ENCODE measurements around the gene PGLYRP1.

The PGLYRP1 gene

GRCh38 chr19:46031781-46032596, 9.1 kb upstream of the PGLYRP1 start:
- no peak for DNase-seq

- DNase-seq, result no peak
Measured at GRCh38 chr19:46030812-46031550, 8.1 kb upstream of the PGLYRP1 start.

- DNase-seq, result no peak
Measured at GRCh38 chr19:46025835-46026234, 3.0 kb upstream of the PGLYRP1 start.

GRCh38 chr19:46023311-46023779, 492 bp upstream of the PGLYRP1 start:
- no peak for DNase-seq

GRCh38 chr19:46022061-46022430, 807 bp downstream of the PGLYRP1 start:
- no peak for DNase-seq

GRCh38 chr19:46021531-46022041, 1.3 kb downstream of the PGLYRP1 start:
- no peak for DNase-seq

- no peak for DNase-seq
Measured at GRCh38 chr19:46020819-46021125, 2.1 kb downstream of the PGLYRP1 start.

GRCh38 chr19:46019270-46019669, 3.6 kb downstream of the PGLYRP1 start:
- DNase-seq, result no peak

- DNase-seq, result no peak
Measured at GRCh38 chr19:46018729-46019251, 4.1 kb downstream of the PGLYRP1 start.

- DNase-seq, result no peak
Measured at GRCh38 chr19:46017874-46018675, 4.8 kb downstream of the PGLYRP1 start.

GRCh38 chr19:46017095-46017429, 5.8 kb downstream of the PGLYRP1 start:
- DNase-seq, result no peak

- DNase-seq, result no peak
Measured at GRCh38 chr19:46016426-46017094, 6.3 kb downstream of the PGLYRP1 start.

- DNase-seq, result no peak
Measured at GRCh38 chr19:46015687-46016425, 7.0 kb downstream of the PGLYRP1 start.

- DNase-seq, result no peak
Measured at GRCh38 chr19:46014941-46015686, 7.7 kb downstream of the PGLYRP1 start.

GRCh38 chr19:46014534-46014933, 8.3 kb downstream of the PGLYRP1 start:
- no peak for DNase-seq

- no peak for DNase-seq
Measured at GRCh38 chr19:46009530-46010510, 13.0 kb downstream of the PGLYRP1 start.

- DNase-seq, result no peak
Measured at GRCh38 chr19:46006411-46006810, 16.4 kb downstream of the PGLYRP1 start.

- no peak for DNase-seq
Measured at GRCh38 chr19:46002678-46003275, 20.1 kb downstream of the PGLYRP1 start.

- DNase-seq, result no peak
Measured at GRCh38 chr19:46000491-46001246, 22.2 kb downstream of the PGLYRP1 start.
